Embryonic facial prominence (tissue), 1 donor: ENCODE data around the gene TALDO1.

Experiments
- DNase-seq: peaks from one replicate; pipeline ENCODE4 v3.0.0-alpha.2; 2016; ENCODE audit errors: extremely low spot score

The TALDO1 gene

DNA sequence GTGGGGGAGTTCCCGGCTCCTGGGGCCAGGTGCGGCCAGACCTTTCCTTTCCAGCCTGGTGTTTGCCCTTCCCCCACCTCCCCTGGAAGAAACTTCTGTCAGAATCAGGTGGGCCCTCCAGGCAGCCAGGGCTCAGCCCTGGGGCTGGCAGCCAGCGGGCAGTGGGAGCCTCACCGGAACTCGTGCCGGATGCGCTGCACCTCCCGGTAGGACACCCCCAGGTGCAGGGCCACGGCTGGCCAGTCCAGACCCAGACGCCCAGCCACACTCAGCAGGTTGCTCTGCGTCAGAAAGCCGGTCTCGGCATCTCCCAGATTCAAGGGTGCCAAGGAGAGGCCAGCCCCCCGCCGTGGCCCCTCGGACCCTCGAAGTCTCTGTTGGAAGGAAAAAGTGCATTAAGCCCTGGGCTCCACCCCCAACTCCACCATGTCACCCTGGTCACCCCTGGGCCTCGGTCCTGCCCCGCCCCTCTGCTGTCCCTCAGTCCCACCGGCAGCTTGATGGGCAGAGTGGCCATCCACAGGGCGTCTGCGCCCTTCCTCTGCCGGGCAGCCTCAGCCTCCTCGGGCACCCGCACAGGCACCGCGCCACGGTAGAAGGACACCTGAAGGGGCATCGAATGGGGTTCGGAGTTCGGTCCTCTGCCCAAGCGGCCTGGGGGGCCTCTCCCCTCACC is 52.5 kb downstream of the TALDO1 start:
- no peak for DNase-seq

DNA sequence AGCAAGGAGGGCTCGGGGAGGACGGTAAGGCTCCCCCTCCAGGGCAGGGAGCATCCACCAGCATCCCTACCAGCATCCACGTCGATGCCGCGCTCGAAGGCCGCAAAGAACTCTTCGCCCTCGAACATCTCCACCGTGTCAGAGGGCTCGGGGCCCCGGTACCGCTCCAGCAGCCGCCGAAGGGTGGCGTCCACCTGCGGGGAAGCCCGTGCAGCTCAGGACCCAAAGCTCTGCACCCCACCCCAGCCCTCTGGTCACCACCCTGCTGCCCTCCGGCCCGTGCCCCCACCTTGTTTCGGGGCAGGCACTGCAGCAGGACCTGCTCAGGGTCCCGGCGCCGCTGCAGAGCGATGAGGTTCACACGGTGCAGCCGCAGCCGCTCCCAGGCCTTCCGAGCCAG is 53.2 kb downstream of the TALDO1 start:
- no peak for DNase-seq

DNA sequence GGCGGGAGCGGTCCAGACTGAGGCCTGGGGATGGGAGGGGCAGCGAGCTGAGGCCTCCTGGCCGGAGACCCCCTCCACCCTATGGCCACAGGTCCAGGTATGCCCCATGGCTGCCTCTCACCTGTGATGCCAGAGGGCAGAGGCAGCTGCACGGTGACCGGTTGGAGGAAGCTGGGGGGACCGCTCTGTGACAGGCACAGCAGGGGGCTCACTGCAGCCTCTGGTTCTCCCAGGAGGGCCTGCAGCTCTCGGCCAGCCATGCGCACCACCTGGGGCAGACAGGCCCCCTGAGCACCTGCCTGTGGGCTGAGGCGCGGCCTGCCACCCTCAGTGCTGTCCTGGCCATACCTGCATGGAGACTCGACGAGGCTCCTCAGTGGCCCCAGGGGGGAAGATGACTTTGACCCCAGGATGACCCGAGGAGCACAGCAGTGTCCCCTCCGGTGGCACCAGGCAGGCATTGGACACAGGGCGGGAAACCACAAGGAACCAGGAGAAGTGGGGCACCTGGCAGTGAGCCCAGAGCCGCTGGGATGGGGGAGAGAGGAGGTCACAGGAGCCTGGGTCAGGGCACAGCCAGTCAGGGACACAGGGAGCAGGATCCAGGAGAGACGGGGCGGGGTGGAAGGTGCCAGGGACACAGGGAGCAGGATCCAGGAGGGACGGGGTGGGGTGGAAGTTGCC is 54.0 kb downstream of the TALDO1 start:
- DNase-seq, result no peak

DNA sequence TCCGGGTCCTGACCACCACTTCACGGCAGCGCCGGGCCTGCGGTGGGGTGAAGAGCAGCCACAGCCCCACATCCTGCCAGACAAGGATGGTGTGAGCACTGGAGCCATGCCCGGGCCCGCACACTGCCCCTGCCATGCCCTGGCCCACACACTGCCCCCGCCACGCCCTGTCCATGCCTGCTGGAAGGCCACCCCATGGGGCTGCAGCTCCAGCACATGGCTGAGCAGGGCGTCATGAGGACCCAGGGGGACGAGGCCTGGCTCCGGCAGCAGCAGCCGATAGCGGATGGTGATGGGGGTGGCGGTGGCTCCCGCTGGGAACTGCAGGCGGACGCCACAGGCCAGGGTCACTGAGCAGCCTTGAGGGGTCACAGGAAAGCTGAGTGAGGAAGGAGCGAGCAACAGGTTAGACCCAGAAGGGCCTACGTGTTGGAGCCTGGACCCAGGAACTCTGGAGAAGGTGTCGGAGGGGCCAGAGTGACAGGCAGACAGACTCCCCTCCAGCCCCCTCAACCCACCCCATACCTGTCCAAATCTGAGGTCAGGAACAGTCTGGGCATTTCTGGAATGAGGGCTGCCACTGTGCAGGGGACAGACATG is 54.9 kb downstream of the TALDO1 start:
- no peak for DNase-seq

DNA sequence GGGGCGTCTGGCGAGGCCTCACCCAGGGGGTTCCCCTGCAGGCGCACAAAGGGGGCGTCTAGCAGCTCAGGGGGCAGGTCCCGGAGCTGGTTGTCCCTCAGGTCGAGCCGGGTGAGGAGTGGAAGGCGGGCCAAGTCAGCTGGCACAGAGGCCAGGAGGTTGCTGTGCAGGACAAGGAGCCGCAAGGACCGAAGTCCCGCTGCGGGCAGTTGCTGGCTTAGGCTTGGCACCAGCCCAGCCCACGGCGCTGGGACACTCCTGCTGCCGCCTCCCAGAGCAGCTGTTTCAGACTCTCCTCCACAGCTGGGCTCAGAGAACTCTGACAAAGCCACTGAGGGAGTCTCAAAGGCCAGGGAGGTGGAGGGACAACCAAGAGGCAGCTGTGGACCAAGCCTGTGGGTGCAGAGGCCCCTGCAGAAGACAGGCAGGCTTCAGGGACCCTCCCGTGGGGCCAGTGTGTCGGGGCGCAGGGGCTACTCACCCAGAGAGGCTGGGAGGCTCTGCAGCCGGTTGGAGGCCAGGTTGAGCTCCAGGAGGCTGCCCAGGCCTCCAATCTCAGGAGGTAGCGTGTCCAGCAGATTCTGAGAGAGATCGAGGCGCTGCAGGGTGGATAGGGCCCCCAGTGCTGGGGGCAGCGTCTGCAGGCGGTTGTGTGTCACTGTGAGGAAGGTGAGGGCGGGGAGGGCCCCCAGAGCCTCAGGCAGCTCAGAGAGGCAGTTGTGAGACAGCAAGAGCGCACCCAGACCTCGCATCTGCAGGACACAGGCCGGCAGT is 55.6 kb downstream of the TALDO1 start:
- DNase-seq, result no peak

DNA sequence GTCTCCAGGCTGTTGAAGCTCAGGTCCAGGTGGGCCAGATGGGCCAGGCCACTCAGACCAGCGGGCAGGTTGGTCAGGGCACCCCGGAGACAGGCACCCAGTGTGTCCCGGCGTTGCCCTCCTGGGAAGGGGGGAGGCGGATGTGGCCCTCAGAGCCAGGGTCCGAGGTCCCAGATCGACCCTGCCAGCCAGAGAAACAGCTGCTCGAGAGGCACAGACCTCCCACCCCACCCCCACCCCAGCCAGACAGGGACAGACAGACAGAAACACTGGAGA is 56.1 kb downstream of the TALDO1 start:
- DNase-seq, result no peak

DNA sequence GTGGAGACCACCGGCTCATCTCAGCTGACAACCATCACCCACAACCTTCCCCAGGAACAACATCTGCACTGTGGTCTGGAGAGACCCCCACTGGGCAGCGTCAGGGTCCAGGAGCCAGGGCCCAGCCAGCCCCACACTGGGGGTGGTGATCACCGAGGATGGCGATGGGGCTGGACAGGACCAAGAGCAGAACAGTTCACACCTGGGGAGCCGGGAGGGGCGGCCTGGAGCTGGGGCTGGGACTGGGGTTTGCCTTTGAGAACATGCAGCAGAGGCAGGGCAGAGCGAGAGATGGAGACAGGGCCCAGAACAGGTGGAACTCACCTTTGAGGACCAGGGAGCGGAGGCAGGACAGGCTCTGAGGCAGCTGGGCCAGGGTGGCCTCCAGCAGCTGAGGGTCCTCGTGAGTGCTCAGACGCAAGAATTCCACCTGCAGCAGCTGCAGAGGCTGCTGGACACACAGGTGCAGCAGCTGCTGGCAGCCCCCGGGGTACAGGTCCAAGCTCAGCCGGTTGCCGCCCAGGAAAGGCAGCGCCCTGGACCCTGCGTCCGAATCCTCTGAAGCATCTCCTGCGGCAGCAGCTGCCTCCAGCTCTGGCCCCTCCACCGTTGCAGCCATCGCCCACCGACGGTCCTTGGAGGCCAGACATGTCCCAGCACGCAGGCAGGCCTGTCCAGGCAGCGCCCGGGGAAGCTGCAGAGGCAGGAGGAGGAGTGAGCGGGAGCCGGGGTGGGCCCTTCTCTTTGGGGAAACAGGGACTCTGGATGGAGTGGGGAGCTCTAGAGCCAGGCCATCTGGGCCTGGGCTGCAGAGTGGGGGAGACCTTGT is 56.7 kb downstream of the TALDO1 start:
- DNase-seq, result no peak

DNA sequence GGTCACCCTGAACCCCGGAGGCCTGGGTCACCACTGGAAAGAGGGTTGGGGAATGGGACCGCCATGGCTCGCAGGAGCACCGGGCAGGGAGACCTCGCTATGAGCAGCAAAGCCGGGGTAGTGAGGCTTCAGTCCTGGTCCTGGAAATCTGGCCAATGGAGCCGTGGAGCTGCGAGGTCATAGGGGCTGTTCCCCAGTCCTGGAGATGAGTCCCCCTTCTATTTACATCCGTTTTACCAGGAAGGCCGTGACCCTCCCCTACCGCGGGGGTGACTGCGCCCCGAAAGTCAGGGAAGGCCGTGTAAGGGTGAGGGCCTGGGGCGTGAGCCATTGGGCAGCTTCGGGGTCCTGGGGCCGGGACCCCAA is 57.3 kb downstream of the TALDO1 start:
- DNase-seq, result no peak

DNA sequence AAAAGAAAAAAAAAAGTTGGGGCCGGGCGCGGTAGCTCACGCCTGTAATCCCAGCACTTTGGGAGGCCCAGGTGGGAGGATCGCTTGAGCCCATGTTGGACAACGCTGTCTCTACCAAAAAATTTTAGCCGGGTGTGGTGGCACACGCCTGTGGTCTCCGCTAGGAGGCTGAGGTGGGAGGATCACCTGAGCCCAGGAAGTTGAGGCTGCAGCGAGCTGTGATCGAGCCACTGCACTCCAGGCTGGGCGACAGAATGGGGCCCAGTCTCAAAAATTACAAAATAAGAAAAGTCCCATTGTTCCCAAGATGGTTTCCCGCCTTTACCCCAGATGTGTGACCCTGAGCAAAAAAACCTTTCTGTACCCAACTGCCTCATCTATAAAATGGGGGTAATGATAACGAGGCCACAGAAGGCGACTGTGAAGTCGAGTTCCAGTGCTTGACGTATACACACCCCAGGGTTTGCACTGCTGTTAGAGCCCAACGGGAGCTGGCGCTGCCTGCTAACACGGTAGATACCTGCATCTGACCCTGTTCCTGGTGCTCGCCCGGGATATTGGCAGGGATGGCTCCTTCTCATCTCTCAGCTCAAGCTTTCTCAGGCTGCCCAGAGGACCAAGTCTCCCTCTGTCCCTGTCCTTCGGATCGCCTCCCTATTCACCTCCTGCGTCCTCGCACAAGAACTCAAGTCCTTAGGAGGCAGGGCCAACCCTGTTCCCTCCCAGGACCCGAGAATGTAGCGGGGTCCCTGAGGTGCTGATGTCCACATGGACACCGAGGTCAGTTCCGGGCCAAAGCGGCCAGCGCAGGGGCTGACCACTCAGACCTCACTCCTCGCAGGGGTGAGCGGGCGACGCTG is 61.4 kb downstream of the TALDO1 start:
- DNase-seq, result no peak

DNA sequence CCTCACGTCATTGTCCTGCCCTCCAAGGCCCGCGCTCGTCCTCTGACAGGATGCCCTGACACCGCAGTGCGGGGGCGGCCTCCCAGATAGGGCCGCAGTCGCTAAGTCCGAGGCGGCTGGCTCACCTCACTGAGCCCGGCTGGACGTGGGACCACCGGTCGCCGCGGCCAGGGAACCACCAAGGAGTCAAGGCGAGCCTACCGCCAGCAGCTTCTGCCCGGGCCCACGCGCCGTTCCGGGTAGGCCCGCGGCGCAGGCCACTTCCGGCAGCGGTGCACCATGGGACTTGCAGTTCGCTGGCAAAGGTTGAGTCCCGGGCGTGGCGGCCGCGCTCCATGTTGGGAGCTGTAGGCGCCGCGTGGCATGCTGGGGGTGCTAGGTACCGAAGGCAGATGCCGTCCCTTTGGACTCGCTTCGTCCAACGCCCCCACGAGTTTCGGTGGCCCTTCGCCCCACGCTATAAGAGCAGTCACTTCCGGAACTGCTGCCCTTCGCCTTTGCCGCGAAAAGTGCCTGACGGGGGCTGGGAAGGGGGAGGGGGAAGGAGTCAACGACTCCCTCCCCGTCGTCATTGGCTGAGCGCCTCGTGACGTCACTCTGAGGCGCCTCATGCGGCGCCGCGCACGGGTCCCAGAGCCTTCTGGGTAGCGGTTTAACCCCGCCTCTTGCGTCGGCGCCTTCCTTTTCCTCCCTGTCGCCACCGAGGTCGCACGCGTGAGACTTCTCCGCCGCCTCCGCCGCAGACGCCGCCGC is 62.2 kb downstream of the TALDO1 start, which contains the start of gene RPLP2:
TSS of gene RPLP2 (plus strand) at position 681 of the 753 bp plus-strand sequence. CDS start 268 bp downstream, outside the sequence.
- DNase-seq, result peak; percentile 91

DNA sequence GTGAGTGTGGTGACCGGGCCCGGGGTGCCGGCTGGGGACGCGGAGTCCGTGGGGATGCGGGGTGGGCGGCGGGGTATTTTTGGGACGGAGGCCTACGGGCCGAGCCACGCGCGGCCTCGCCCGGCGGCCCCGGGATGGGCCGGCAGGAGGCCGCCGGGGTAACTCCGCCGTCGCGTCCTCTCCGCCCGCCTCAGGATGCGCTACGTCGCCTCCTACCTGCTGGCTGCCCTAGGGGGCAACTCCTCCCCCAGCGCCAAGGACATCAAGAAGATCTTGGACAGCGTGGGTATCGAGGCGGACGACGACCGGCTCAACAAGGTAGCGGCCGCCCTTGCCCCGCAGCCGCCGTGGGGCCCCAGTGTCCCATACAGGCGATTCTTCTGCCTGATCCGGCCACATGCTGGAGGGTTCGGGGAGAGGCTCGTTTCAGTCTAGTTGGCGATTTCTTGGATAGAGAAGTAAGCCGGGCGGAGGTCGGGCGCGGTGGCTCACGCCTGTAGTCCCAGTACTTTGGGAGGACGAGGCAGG is 62.8 kb downstream of the TALDO1 start:
- DNase-seq, result no peak

DNA sequence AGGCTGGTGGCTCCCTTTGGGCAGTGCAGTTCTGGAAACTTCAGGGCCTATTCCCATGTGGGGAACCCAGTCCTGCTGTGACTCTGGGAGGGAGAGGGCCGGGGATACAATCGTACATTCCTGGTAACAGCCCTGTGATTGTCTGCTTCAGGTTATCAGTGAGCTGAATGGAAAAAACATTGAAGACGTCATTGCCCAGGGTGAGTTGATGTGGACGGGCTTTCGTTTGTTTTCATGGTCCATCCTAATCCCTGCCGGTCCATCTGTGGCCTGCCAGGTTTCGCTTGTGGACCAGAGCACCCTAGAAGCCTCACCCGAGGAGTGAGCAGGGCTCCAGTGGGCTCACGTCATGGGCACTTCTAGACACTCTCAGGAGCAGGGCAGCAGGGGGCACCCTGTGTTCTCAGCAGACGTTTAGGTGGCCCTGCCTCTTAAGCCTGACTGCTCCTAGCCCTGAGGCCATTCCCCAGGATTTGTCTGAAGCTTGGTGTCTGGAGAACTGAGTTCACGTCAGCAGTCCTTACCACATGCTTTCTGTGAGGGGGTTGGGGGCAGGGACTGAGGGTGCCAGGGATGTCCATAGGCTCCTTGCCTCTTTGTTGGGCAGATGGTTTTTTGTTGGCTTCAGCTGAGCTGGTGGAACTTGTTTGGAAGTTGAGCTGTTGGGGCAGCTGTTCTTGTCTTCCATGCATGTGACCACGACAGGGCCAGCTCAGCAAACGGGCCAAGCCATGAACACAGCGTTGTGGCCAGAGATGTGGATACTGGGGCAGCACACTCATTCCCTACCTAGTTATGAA is 64.4 kb downstream of the TALDO1 start:
- no peak for DNase-seq

DNA sequence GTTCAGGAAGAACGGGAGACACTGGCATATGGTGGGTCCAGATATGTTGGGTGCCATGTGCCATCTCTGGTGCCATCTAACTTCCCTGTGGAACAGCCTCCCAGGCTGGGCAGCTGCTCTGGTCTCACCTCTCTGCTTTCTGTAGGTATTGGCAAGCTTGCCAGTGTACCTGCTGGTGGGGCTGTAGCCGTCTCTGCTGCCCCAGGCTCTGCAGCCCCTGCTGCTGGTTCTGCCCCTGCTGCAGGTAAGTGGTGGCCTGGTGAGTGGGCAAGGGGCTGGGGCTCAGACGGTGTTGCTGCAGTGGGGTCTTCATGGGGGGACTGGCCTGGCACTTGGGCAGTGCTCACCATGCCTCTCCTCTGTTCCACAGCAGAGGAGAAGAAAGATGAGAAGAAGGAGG is 65.1 kb downstream of the TALDO1 start:
- DNase-seq, result no peak

DNA sequence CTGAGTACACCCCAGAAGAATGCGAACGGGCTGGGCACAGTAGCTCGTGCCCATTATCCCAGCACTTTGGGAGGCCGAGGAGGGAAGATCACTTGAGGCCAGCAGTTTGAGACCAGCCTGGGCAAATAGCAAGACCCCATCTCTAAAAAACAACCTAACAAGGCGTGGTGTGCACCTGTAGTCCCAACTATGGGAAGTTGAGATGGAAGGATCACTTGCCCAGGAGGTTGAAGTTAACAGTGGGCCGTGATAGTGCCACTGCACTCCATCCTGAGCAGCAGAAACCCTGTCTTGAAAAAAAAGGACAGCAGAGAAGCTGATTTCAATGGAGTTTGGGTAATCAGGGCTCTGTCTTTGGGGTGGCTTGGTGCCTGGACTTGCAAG is 65.8 kb downstream of the TALDO1 start:
- no peak for DNase-seq

DNA sequence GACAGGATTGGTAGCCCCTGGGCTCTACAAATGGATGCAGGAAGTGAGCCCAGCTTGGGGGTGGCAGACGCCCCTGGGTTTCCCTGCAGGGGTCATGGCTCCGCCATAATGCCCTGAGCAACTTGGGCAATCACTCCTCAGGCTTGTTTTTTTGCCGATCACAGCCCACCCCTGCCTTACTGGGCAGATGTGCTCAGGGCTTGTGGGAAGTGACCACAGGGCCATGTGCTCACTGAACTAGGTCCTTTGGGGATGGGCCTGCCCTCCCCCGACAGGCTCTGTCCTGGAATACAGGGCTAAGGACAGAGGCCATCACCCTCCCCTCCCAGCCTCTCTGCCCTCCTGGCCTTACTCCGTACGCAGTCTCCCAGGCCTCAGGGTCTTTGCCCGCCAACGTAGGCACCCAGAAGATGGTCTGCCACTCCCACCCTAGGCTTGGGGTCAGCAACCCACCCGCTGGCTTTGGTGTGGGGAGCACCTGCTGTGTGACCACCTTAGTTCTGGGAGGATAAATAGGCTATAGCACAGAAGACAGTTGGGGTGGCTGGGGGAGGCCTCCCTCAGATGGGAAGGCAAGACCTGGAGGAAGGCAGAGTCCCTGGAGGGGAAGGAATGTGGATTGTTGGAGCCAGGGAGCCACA is 66.3 kb downstream of the TALDO1 start:
- DNase-seq, result no peak
